ENCODE measurements around the gene LRRC7. TPM values are rescaled to one million over a fixed set of nuclear protein-coding genes. Genes with fewer than 3 reads are reported as not detected.
"Not testable (repeated sequence)": the region's sequence is repeated elsewhere in the genome, so short reads cannot be mapped to it uniquely, and the experiment has no call there.

LRRC7 gene
- total RNA-seq, 1 experiment from 2014 or later: not detected

DNA sequence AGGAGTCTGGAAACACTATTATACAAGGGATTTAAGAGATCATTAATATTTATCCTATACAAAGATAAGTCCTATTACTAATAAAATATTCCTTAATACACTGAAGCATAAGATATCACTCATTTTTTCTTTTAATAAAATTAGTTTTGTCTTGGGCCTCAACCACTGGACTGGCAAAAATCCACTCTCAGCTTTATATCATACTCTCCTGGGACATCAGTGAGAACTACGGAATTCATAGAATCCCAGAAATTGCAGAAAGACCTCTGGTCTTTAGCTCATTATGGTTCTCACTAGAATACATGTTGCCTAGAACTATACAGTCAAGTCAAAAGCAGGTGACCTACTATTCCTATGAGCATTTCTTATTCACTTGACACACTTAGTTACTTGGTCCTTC is 352.7 kb downstream of the LRRC7 start:
- Histone ChIP-seq H3K27ac (ENCODE audit: low read length) (no peak overlapping the region), H3K9me3 (ENCODE audit: control insufficient read depth, insufficient read depth, low read depth, low read length) (no peaks in the 10 kb centered on the region), H3K4me3 (ENCODE audit: low read depth in 2 of 2, low read length in 2 of 2) (no peak overlapping the region), H3K4me1 (ENCODE audit: control insufficient read depth, insufficient read depth, low read length) (no peaks in the 10 kb centered on the region), H3K27me3 (ENCODE audit: control insufficient read depth, insufficient read depth, low read length) (no peaks in the 10 kb centered on the region), H3K36me3 (ENCODE audit: control insufficient read depth, insufficient read depth, low read length) (no peaks in the 10 kb centered on the region)
- BruUV-seq (replicated peaks): no TSS peak
- intact Hi-C loops (cut with micrococcal nuclease; ENCODE audit: unreplicated experiment): no loop called here
- in situ Hi-C loops (cut with HindIII; ENCODE audit: low pct_unique_long_range_greater_than_20kb, low sequenced_read_pairs): no loop called here
- TF ChIP-seq SIN3A (IDR thresholded peaks at IDR 0.05; ENCODE audit: borderline replicate concordance, insufficient read depth, low read depth, low read length) (no peak), POLR2AphosphoS5 (IDR thresholded peaks at IDR 0.05; ENCODE audit: low read depth, low read length) (no peak)
- TF ChIP-seq, protein P1, sequence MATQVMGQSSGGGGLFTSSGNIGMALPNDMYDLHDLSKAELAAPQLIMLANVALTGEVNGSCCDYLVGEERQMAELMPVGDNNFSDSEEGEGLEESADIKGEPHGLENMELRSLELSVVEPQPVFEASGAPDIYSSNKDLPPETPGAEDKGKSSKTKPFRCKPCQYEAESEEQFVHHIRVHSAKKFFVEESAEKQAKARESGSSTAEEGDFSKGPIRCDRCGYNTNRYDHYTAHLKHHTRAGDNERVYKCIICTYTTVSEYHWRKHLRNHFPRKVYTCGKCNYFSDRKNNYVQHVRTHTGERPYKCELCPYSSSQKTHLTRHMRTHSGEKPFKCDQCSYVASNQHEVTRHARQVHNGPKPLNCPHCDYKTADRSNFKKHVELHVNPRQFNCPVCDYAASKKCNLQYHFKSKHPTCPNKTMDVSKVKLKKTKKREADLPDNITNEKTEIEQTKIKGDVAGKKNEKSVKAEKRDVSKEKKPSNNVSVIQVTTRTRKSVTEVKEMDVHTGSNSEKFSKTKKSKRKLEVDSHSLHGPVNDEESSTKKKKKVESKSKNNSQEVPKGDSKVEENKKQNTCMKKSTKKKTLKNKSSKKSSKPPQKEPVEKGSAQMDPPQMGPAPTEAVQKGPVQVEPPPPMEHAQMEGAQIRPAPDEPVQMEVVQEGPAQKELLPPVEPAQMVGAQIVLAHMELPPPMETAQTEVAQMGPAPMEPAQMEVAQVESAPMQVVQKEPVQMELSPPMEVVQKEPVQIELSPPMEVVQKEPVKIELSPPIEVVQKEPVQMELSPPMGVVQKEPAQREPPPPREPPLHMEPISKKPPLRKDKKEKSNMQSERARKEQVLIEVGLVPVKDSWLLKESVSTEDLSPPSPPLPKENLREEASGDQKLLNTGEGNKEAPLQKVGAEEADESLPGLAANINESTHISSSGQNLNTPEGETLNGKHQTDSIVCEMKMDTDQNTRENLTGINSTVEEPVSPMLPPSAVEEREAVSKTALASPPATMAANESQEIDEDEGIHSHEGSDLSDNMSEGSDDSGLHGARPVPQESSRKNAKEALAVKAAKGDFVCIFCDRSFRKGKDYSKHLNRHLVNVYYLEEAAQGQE (IDR thresholded peaks at IDR 0.05; ENCODE audit: insufficient read depth in 1 of 2, low read depth in 2 of 2, low read length in 1 of 2): no peak
- TF ChIP-seq, protein P2, sequence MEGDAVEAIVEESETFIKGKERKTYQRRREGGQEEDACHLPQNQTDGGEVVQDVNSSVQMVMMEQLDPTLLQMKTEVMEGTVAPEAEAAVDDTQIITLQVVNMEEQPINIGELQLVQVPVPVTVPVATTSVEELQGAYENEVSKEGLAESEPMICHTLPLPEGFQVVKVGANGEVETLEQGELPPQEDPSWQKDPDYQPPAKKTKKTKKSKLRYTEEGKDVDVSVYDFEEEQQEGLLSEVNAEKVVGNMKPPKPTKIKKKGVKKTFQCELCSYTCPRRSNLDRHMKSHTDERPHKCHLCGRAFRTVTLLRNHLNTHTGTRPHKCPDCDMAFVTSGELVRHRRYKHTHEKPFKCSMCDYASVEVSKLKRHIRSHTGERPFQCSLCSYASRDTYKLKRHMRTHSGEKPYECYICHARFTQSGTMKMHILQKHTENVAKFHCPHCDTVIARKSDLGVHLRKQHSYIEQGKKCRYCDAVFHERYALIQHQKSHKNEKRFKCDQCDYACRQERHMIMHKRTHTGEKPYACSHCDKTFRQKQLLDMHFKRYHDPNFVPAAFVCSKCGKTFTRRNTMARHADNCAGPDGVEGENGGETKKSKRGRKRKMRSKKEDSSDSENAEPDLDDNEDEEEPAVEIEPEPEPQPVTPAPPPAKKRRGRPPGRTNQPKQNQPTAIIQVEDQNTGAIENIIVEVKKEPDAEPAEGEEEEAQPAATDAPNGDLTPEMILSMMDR (IDR thresholded peaks at IDR 0.05): no peak
- ATAC-seq (no peak), DNase-seq (ENCODE audit: low read depth, low spot score) (no peak)
- CTCF ChIA-PET: no interaction called here
- POLR2A ChIA-PET: no interaction called here

DNA sequence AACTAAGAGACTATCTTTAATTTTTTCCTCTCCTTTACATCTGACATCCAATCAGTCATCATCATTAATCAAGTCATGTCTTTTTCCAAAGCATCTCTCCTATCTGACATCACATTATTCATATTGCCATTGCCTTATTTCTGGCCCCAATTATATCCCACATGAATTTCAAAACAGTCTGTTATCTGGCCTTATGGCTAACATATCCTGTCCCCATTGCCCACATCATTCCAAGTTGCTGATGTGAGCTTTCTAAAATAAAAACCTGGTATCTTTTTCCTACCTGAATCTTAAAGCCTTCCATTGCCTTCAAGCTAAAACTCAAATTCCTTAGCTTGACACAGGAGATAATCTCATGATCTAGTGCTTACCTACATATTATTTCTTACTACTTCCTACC is 353.8 kb downstream of the LRRC7 start:
- ChIA-PET POLR2A (no interaction called here), CTCF (no interaction called here)
- TF ChIP-seq, protein P2 (IDR thresholded peaks at IDR 0.05): no peak
- TF ChIP-seq, protein P1 (IDR thresholded peaks at IDR 0.05; ENCODE audit: insufficient read depth in 1 of 2, low read depth in 2 of 2, low read length in 1 of 2): no peak
- no peak for TF ChIP-seq POLR2AphosphoS5 (IDR thresholded peaks at IDR 0.05; ENCODE audit: low read depth, low read length)
- no peak for TF ChIP-seq SIN3A (IDR thresholded peaks at IDR 0.05; ENCODE audit: borderline replicate concordance, insufficient read depth, low read depth, low read length)
- no peak for TF ChIP-seq TCF7L2 (IDR thresholded peaks at IDR 0.05; ENCODE audit: low read depth, low read length)
- DNase-seq (ENCODE audit: low read depth, low spot score) (no peak), ATAC-seq (no peak)
- in situ Hi-C loops (cut with HindIII; ENCODE audit: low pct_unique_long_range_greater_than_20kb, low sequenced_read_pairs) (no loop called here), intact Hi-C loops (cut with micrococcal nuclease; ENCODE audit: unreplicated experiment) (no loop called here)
- Histone ChIP-seq H3K27ac (ENCODE audit: low read length) (no peak overlapping the region), H3K4me3 (ENCODE audit: low read depth in 2 of 2, low read length in 2 of 2) (no peak overlapping the region), H3K9me3 (ENCODE audit: control insufficient read depth, insufficient read depth, low read depth, low read length) (no peaks in the 10 kb centered on the region), H3K4me1 (ENCODE audit: control insufficient read depth, insufficient read depth, low read length) (no peaks in the 10 kb centered on the region), H3K36me3 (ENCODE audit: control insufficient read depth, insufficient read depth, low read length) (no peaks in the 10 kb centered on the region), H3K27me3 (ENCODE audit: control insufficient read depth, insufficient read depth, low read length) (no peaks in the 10 kb centered on the region)
- no TSS peak for BruUV-seq (replicated peaks)

DNA sequence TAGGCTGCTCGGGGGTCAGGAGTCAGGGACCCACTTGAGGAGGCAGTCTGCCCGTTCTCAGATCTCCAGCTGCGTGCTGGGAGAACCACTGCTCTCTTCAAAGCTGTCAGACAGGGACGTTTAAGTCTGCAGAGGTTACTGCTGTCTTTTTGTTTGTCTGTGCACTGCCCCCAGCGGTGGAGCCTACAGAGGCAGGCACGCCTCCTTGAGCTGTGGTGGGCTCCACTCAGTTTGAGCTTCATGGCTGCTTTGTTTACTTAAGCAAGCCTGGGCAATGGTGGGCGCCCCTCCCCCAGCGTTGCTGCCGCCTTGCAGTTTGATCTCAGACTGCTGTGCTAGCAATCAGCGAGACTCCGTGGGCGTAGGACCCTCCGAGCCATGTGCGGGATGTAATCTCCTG is 360.5 kb downstream of the LRRC7 start:
- BruUV-seq (replicated peaks); H3K9me3 ChIP-seq (ENCODE audit: control insufficient read depth, insufficient read depth, low read depth, low read length); in situ Hi-C loops (cut with HindIII; ENCODE audit: low pct_unique_long_range_greater_than_20kb, low sequenced_read_pairs); POLR2A ChIA-PET; H3K4me3 ChIP-seq (ENCODE audit: low read depth in 2 of 2, low read length in 2 of 2); H3K4me1 ChIP-seq (ENCODE audit: control insufficient read depth, insufficient read depth, low read length); CTCF ChIA-PET; H3K36me3 ChIP-seq (ENCODE audit: control insufficient read depth, insufficient read depth, low read length); H3K27me3 ChIP-seq (ENCODE audit: control insufficient read depth, insufficient read depth, low read length); intact Hi-C loops (cut with micrococcal nuclease; ENCODE audit: unreplicated experiment); DNase-seq (ENCODE audit: low read depth, low spot score); ATAC-seq; H3K27ac ChIP-seq (ENCODE audit: low read length): not testable (repeated sequence)

Measured in Panc1 (cell line).